22Rv1 (cell line): Measurements from ENCODE around the gene XDH.

Experiments used
- CTCF ChIP-seq: fragments of 450-650 bp; IDR thresholded peaks from 2 replicates; pipeline ENCODE4 v1.5.1; 2017; ENCODE audit warnings: mild to moderate bottlenecking
- ZFX ChIP-seq: fragments of 450-650 bp; IDR thresholded peaks from 2 replicates; pipeline ENCODE4 v1.6.1; 2017; ENCODE audit warnings: antibody characterized with exemption, borderline replicate concordance

GRCh38 chr2:31379747-31380146 lies 34.8 kb downstream of the XDH start:
- no peak for TF ChIP-seq CTCF
- TF ChIP-seq ZFX, result no peak
